Pancreas (tissue), 10 donors: ENCODE results near the gene EXOC7. TPM values are rescaled to one million over a fixed set of nuclear protein-coding genes. Genes with fewer than 3 reads are reported as not detected.

Source experiments
- ATAC-seq, 4 donors: fragments of 200-7000 bp; cut with Tn5 transposase; one replicate each; pipeline versions ENCODE4 v1.8.0 to v1.9.1; 2020; ENCODE audit warnings: mild to moderate bottlenecking in 4 of 4, moderate library complexity in 4 of 4
- DNase-seq, 6 donors: peaks; one replicate each; pipeline ENCODE4 v3.0.0-alpha.2; 2020
- FAIRE-seq: peaks from 2 replicates; lab custom pipeline; 2012; peaks lifted over from hg19 to GRCh38; lab: Jason Lieb, UNC
- H3K27ac ChIP-seq, 4 donors: fragments of 200-600 bp; sonication (generic); 1 replicate in 3 of 4; 2 replicates in 1 of 4; pipeline versions ENCODE4 v1.5.0 to v1.8.0; 2020
- H3K27me3 ChIP-seq, 4 donors: fragments of 200-600 bp; one replicate each; pipeline ENCODE4 v1.8.0; 2021
- H3K36me3 ChIP-seq, 3 donors: fragments of 200-600 bp; sonication (generic) in 1 of 3; one replicate each; pipeline versions ENCODE4 v1.5.0 to v1.8.0; 2020 to 2021
- H3K4me1 ChIP-seq, 3 donors: fragments of 200-600 bp; one replicate each; pipeline ENCODE4 v1.8.0; 2021
- H3K4me3 ChIP-seq, 4 donors: fragments of 200-600 bp; sonication (generic) in 2 of 4; one replicate each; pipeline versions ENCODE4 v1.5.0 to v1.8.0; 2020 to 2021
- H3K9me3 ChIP-seq, 4 donors: fragments of 200-600 bp; one replicate each; pipeline ENCODE4 v1.8.0; 2021
- WGBS, 2 donors: extraction: QIAGEN DNeasy Blood & Tissue Kit; methylation state at CpG; one replicate each; pipeline ENCODE4 v1.1.7; 2013; 5-methylcytosine and 5-hydroxymethylcytosine counted together
- intact Hi-C, 3 donors: fragments of 100-400 bp; cut with DNase I; formaldehyde crosslinking; loops; one replicate each; pipeline versions ENCODE4 v1.11.1 to v1.14.2; 2022
- polyA plus RNA-seq, 2 donors: library from polyadenylated mRNA; stranded (reverse); fragments of 200-250 nt; gene quantifications; one replicate each; pipeline ENCODE4 v1.2.3, GENCODE V29; 2013
- total RNA-seq, 6 donors: library from RNA; stranded (reverse); fragmentation: NEBNext Ultra II Directional in 4 of 6; extraction: Animal tissue kit (Norgen Biotek cat#: 25700) in 4 of 6; gene quantifications; one replicate each; pipeline versions ENCODE4 v1.2.1 to v1.2.4, GENCODE V29; 2021 to 2023
- TF ChIP-seq, protein P1 (sequence below), 4 donors: fragments of 200-600 bp; sonication (generic) in 3 of 4; IDR thresholded peaks; one replicate each; pipeline versions ENCODE4 v1.5.0 to v1.8.0; 2021; ENCODE audit warnings: antibody characterized with exemption in 4 of 4
- donor health status: healthy with polysubstance abuse.
- donor health status: DM: no; HTN: no; CAD: no; lungs with moderate emphysema.
- donor health status: DM: no; HTN: no; CAD: no.
- donor health status: control.
- donor health status: control.
- donor health status: Bipolar disorder and iron deficiency.
- donor health status: DM: yes; HTN: yes; CAD: no.
- donor health status: DM: no; HTN: no; CAD: no.
- donor health status: DM: no; HTN: no; CAD: no.
- donor health status: DM: yes; HTN: yes; CAD: no.

The EXOC7 gene
- total and polyA plus RNA-seq, 8 donors = 38.4 to 103 (median 56.6) TPM

- no peak for ATAC-seq
- H3K9me3 ChIP-seq = no peaks in the 10 kb centered on the region
- 76 to 81% methylated on average over 22 of the region's 22 CpGs for WGBS, 2 donors
These were observed 42.7 kb upstream of the EXOC7 start for GRCh38 chr17:76146053-76146851.

DNA sequence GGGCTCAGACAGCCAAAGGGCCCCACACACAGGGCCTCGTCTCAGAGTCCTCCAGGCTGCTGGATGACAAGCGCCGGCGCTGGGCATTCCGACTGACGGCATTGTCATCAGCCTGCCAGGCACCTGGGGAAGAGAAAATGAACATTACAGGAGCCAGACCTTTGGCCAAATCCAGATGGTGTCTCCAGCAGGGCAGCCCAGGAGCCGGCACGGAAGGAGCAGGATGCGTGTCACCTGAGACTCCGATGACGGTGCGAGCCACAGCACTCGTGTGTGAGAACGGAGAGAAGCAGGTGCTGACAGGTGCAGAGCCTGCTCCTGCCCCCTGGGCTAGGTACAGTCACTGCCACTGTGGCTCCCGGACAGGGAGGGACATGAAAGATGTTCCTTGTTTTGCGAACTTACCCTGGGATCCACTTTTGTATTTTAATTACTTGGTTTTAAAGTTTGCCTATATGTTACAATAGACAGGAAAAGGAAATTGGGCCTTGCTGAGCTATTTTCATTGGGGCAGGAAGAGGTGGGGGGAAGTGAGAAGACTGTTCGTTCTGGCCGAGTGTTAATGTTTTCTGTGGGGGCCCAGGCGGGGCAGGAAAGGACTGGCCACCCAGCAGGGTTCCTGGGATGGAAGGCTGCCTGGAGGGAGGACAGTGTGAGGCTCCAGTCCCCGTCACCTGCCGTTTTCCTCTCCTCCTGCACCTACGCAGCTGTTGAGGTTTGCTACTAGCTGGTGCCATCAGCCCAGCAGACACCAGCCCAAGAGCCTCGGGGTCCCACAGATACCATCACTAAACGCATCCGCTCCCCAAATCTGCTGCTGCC, 41.9 kb upstream of the EXOC7 start:
- Histone ChIP-seq H3K27ac (no peak overlapping the region), H3K9me3 (no peaks in the 10 kb centered on the region), H3K4me1 (peaks cover 0 to 3% (median 0%) of the 10 kb centered on the region in 3 donors), H3K36me3 (no peaks in the 10 kb centered on the region), H3K27me3 (no peaks in the 10 kb centered on the region), H3K4me3 (no peak overlapping the region)
- intact Hi-C loops = no loop called here
- no peak for ATAC-seq
- WGBS, 2 donors = 79 to 80% methylated on average over 25 of the region's 25 CpGs
- TF ChIP-seq, protein P1, sequence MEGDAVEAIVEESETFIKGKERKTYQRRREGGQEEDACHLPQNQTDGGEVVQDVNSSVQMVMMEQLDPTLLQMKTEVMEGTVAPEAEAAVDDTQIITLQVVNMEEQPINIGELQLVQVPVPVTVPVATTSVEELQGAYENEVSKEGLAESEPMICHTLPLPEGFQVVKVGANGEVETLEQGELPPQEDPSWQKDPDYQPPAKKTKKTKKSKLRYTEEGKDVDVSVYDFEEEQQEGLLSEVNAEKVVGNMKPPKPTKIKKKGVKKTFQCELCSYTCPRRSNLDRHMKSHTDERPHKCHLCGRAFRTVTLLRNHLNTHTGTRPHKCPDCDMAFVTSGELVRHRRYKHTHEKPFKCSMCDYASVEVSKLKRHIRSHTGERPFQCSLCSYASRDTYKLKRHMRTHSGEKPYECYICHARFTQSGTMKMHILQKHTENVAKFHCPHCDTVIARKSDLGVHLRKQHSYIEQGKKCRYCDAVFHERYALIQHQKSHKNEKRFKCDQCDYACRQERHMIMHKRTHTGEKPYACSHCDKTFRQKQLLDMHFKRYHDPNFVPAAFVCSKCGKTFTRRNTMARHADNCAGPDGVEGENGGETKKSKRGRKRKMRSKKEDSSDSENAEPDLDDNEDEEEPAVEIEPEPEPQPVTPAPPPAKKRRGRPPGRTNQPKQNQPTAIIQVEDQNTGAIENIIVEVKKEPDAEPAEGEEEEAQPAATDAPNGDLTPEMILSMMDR (IDR thresholded peaks at IDR 0.05) = no peak
- no peak for FAIRE-seq
- DNase-seq = no peak

More at GRCh38 chr17:76146053-76146851, 42.7 kb upstream of the EXOC7 start:
- TF ChIP-seq, protein P1 (IDR thresholded peaks at IDR 0.05) = no peak
- DNase-seq = no peak
- no peak for FAIRE-seq
- Histone ChIP-seq H3K27me3 (no peaks in the 10 kb centered on the region), H3K27ac (no peak overlapping the region), H3K36me3 (no peaks in the 10 kb centered on the region), H3K4me1 (no peaks in the 10 kb centered on the region), H3K4me3 (no peak overlapping the region)
- intact Hi-C loops = no loop called here

- no peak for ATAC-seq
- FAIRE-seq = no peak
- intact Hi-C loops = no loop called here
- Histone ChIP-seq H3K4me3 (no peak overlapping the region), H3K4me1 (peaks cover 0 to 3% (median 0%) of the 10 kb centered on the region in 3 donors), H3K27ac (no peak overlapping the region), H3K27me3 (no peaks in the 10 kb centered on the region), H3K9me3 (no peaks in the 10 kb centered on the region), H3K36me3 (no peaks in the 10 kb centered on the region)
- no peak for DNase-seq
- TF ChIP-seq, protein P1 (IDR thresholded peaks at IDR 0.05) = no peak
- 92% methylated on average over 6 of the region's 6 CpGs for WGBS, 2 donors
These were observed 39.0 kb upstream of the EXOC7 start for GRCh38 chr17:76142585-76143041.

DNA sequence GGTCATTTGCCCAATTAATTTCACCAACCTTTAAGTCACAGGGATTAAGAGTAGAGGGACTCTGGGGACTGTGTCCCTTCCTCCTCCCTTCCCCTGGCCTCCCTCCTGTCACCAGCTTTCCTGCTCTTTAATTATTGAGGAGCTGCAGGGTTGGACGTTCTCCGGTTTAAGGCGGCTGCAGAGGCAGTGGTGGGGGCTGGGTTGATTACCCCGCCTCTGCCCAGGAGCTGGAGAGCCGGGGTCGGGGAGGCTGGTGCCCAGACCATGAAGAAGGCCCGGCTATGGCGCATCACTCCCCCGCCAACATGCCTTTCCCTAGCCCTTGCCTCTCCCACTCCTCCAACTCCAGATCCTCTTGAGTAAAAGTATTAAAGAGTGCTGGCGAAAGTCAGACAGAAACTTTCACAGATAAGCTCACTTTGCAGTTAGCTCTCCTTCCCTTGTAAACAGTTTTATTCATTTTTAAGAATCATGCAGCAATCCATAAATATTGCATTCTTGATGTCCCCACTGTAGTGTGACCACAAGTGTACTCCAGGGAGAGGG, 38.5 kb upstream of the EXOC7 start:
- ATAC-seq = no peak
- H3K4me1 ChIP-seq = peaks cover 0 to 3% (median 0%) of the 10 kb centered on the region in 3 donors
- TF ChIP-seq, protein P1 (IDR thresholded peaks at IDR 0.05) = no peak
- FAIRE-seq = no peak
- 71 to 74% methylated on average over 10 of the region's 10 CpGs for WGBS, 2 donors
- H3K27me3 ChIP-seq = no peaks in the 10 kb centered on the region
- no peaks in the 10 kb centered on the region for H3K36me3 ChIP-seq
- H3K9me3 ChIP-seq = no peaks in the 10 kb centered on the region
- DNase-seq = no peak
- H3K27ac ChIP-seq = no peak overlapping the region
- no peak overlapping the region for H3K4me3 ChIP-seq
- intact Hi-C loops = no loop called here
